Measurements from ENCODE around the gene BCL6.
A peak's percentile ranks its signal among the peaks of the same experiment; 100 is the strongest.
"Not testable (repeated sequence)": the region's sequence is repeated elsewhere in the genome, so short reads cannot be mapped to it uniquely, and the experiment has no call there.

BCL6 gene

DNA sequence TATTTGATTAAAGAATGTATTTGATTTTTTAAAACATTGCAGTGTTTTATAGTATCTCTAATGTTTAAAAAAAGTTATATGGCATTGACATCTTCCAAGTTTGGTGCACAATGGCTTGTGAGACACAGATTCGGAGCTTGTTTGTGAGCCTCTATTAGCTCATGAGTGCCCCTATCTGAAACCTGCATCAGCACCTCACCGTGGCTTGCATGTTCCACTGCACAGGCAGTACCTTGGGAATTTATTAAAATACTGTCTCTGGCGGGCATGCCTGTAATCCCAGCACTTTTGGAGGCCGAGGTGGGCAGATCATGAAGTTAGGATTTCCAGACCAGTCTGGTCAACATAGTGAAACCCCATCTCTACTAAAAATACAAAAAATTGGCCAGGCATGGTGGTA, 36.1 kb downstream of the BCL6 start:
- no peak for DNase-seq

GRCh38 chr3:187708696-187709095, 36.6 kb downstream of the BCL6 start:
- no peak for DNase-seq

GRCh38 chr3:187706971-187707370, 38.3 kb downstream of the BCL6 start:
- no peak for DNase-seq

DNA sequence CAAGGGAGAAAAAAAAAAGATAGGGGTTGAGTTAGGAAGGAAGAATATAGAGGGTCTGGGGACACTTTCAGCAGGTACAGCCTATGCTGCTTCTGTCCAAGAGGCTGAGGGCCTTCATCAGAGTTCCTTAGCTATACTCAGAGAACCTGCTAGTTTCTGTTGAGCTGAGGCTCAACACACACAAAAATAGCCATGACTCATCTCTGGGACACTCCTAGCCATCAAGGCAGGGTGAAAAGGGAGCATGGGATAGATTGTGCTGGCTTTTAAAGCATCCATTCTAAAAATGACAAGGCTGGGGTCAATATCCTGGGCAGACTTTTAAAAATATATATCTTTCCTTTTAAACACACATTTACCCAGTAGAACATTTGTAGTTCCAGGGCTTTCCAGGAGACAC, 40.1 kb downstream of the BCL6 start:
- no peak for DNase-seq

DNA sequence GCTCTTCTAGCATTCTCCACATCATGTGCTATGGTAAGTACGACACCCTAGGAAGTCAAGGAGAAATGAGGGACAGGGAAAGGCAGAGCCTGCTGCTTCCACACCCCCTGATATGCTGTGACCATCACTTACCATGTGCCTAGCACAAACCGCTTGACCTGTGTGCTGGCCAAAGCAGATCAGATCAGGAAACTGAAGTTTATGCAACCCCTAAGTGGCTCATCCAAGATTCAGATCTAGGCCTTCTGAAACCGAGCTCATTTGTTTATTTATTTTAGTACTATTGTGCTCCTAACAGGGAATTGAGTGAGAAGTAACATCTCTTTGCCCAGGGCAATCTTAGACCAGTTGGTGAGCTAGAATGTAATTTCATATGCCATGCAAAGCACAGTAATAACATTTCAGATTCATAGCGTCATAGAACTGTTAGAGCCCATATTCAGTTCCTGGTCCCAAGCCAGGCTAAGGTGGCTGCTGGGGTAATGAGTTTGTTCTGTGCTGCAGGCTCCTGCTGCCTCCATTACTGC, 42.7 kb downstream of the BCL6 start, which contains the start of gene RTP2:
TSS of gene RTP2 (minus strand) at position 51 of the 527 bp plus-strand sequence. CDS start 429 bp downstream, outside the sequence.
- no peak for DNase-seq

- no peak for DNase-seq
Observed at GRCh38 chr3:187700249-187700648, 45.0 kb downstream of the BCL6 start.

DNA sequence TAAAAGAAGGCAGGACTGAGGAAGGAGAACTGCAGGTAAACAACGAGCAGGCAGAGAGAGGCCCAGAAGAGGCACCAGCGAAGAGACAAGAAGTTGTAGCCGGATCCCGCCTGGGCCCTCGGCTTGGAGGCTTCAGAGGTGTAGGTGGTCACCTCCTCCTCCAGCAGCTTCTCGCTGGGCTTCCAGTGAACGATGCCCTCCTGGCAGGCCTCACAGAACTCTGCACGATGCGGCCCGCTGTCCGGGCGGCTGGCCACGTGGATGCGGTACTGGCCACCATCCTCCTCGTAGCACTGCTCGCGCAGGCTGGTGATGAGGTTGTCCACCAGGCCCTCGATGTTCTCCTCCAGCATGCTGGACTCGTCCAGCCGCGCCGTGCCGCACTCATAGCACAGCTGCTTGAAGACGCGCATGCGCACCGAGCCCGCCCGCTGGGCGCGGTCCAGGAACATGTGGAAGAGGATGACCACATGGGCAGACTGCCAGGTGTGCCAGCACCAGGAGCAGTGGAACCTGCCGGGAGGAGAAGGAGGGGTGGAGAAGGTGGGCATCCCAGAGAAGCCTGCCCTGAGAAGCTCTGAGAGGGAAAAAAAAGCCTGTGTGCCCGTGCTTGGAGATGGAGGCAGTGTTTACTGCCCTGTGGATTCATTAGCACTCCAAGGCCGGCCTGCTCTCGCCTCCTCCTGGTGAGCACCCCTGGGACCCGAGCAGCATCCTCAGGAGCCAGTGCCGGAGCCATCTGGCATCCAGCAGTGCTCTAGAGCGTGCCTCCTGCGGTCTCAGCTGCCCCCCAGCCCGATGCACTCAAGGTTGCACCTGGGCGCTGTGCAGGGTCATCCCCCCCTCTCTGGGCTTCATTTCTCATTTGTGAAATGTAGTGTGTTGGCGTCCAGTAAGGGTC, 46.5 kb downstream of the BCL6 start:
- no peak for DNase-seq

GRCh38 chr3:187696021-187696420, 49.2 kb downstream of the BCL6 start:
- no peak for DNase-seq

DNA sequence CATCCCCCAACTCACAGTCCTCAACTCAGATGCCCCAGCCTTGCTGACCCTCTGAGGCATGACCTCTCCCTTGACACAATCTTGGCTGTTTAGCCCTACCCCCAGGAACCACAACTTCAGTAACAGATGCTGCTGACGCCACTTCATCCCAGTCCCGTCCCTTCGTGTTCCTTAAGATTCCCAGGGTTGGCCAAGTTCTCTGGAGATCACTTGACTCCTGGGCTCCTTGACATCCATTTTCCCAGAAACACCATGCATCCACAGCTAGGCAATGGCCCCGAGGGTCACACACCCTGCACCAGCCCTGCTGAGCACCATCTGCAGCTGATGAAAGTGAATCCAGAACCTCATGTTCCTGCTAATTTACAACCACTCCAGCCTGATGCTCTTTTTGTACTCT, 49.8 kb downstream of the BCL6 start:
- DNase-seq: no peak

DNA sequence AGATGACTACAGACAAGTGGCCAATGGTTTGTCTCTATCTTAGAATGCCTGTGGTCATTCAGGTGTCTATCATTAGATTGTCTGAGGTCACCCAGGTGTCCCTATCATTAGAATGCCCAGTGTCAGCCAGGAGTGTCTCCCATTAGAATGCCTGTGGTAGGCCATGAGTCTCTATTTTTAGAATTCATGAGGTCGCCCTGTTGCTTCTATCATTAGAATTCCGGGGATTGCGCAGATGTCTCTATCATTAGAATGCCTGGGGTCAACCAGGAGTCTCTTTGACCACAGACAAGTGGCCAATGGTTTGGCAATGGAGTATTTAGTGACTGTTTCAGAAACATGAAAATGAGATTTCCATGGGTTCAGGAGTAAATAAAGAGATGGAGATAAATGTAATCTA, 50.5 kb downstream of the BCL6 start:
- DNase-seq: no peak

DNA sequence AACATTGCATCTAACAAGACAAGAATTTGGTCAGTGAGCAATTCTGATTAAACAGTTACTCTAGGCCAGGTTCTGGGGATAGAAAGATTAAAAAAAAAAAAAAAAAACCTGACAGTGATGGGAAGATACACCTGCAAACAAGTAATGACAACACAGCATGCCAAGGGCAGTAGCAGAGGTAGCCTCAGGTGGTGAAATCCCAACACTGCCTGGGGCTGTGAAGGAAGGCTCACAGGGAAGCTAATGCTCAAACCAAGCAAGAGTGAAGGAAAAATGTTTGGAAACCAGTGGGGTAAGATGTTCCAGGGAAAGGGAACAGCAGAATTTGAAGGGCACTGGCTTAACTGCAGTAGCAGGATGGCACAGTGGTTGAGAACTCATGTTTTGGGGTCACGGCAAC, 51.8 kb downstream of the BCL6 start:
- no peak for DNase-seq

- DNase-seq: no peak
Observed at GRCh38 chr3:187689984-187690383, 55.3 kb downstream of the BCL6 start.

GRCh38 chr3:187686621-187687273, 58.5 kb downstream of the BCL6 start:
- DNase-seq: no peak

DNA sequence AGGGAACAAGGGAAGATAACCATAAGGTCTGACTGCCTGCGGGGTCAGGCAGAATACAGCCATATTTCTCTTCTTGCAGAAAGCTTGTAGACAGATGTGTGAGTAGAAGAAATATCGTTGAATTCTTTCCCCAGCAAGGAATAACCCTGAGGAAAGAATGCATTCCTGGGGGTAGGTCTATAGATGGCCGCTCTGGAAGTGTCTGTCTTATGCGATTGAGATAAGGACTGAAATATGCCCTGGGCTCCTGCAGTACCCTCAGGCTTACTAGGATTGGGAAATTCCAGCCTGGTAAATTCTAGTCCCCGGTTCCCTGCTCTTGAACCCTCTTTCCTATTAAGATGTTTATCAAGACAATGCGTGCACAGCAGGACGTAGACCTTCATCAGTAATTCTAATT, 59.3 kb downstream of the BCL6 start:
- DNase-seq: no peak

DNA sequence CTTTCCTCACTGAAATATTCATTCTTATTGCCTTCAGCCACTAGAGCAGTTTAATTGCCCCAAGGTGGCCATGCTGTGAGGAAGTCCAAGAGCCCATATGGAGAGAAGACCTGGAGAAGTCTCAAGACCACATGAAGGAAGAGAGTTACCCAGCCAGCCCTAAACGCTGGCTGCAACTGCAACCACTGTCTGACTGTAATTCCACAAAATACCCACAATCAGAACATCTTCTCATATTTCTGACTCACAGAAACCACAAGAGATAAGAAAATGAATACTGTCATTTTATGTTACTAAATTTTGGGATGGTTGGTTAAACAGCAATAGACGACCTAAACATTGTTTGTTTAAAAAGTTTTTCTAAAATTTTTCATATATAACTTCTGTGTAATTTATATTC, 60.4 kb downstream of the BCL6 start:
- peak; percentile 40 for DNase-seq

DNA sequence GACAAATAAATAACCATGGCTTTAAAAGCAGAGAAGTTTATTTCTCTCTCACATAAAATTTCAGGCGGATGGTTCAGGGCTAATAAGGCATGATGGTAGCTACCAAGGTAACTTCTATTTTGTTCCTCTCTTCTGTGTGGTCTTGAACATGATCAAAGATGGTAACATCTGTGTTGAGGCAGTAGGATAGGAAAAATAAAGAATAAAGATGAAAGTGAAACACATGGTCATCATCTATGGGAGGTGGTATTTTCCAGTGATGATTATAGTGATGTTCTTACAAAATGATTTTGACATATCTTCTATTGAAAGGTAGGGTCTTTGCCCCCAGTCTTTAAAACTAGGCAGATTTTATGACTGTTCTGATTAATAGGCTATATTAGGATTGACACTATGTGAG, 60.8 kb downstream of the BCL6 start:
- no peak for DNase-seq

GRCh38 chr3:187681756-187682155, 63.5 kb downstream of the BCL6 start:
- DNase-seq: not testable (repeated sequence)

DNA sequence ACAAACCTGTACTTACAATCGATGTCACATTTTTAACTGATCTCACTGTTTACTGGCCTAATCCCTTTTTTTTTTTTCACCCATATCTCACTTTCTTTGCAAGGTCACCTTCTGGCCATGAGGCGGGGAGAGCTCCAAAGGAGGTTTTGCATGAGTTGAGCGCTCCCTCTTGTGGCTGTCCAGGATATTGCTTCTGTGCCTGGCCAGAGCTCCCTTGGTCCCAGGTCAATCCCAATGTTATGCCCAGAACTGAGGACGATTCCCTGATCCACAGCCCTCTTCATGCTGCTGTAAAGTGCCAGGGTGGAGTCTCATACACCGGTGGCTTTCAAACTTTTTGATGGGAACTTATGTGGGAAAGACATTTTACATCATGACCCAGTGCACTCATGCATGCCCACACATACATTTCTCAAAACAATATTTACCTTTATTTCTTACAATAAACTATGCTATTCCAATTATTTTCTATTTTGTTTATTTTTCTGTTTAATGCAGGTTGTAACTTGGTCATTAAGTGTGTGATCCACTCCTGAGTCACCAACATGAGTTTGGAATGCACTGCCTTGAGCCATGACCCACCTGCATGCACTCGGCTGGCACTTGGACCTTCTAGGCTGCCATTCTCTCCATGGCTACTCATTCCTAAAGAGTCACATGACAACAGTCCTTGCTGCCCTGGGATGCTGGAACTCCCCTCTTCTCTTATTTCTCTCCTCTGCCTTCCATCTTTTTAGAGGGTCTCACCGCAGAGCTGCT, 65.5 kb downstream of the BCL6 start:
- peak; percentile 71 for DNase-seq

- DNase-seq: peak; percentile 48
Observed at GRCh38 chr3:187678726-187679268, 66.5 kb downstream of the BCL6 start.

- DNase-seq: no peak
Observed at GRCh38 chr3:187677604-187678003, 67.7 kb downstream of the BCL6 start.

DNA sequence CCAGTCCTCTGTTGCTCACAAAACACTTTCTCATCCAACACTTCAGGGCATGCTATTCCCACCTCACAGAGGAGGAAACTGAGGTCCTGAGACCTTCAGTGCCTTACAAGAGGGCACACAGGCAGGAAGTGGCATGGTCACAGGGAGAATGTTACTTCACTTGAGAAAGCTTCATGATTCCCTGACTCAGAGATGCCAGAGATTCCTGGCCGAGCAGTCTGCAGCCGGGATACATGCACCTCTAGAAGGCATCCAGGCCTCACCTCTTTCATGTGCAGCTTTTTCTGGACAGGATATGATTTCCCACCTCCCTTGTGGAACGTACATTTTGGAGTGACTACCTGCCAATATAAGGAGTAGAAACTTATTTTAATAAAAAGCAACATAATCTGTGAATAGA, 72.3 kb downstream of the BCL6 start:
- DNase-seq: no peak

All from activated CD4-positive, alpha-beta T cell treated with anti-CD3 and anti-CD28 coated beads, Interleukin-10, Interleukin-2, amounts not matched to agents 100 ng/mL and 50 ng/mL, durations not matched to agents 16 hours and 8 hours (primary cell).